Muscle of back (tissue), 11 donors: ENCODE data around the gene PCDHGA8. TPM values are rescaled to one million over a fixed set of nuclear protein-coding genes. Genes with fewer than 3 reads are reported as not detected.
"Not testable (repeated sequence)": the region's sequence is repeated elsewhere in the genome, so short reads cannot be mapped to it uniquely, and the experiment has no call there.

Experiments
- DNase-seq, 3 donors: peaks; one replicate each; pipeline versions ENCODE4 v3.0.0 to v3.0.0-alpha.2; 2013
- polyA plus RNA-seq, 10 donors: library from polyadenylated mRNA; unstranded; fragments of 120-200 nt; gene quantifications; one replicate each; pipeline ENCODE4 v1.2.1, GENCODE V29; 2013; ENCODE audit not compliant: insufficient read length in 10 of 10

The PCDHGA8 gene
- polyA plus RNA-seq, 10 donors: 0.43 to 0.83 (median 0.57) TPM

DNA sequence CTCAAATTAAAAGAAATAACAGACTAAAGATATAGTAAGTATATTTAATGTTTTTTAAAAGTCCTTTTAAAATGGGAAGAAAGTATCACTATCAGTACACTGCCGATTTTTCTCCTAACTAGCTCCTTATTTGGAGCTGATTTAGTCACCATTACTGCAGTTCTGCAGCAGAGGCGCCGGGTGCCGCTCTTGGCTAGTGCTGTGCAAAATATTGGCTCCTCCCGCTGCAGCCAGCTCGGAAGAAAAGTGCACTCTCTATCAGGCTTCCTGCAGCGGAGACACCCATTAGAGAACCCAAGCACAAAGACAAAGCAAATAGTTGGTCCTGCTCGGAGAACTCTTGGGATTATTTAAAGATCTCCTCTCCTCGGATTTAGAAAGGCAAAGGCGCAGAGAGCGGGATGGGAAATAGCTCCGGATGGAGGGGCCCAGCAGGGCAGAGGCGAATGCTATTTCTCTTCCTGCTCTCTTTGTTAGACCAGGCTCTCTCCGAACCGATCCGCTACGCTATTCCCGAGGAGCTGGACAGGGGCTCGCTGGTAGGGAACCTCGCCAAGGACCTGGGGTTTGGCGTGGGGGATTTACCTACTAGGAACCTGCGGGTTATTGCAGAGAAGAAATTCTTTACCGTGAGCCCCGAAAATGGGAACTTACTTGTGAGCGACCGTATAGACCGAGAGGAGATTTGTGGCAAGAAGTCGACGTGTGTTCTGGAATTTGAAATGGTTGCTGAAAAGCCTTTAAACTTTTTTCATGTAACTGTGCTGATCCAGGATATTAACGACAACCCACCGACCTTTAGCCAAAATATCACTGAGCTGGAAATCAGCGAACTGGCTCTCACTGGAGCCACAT is 22.2 kb upstream of the PCDHGA8 start, which contains the start of gene PCDHGB3:
PCDHGB3 (plus strand) TSS at position 249 of the 855 bp plus-strand sequence; CDS start at position 402, 153 bp downstream.
- DNase-seq: peak in 1 of 3 donors; percentile 17

DNA sequence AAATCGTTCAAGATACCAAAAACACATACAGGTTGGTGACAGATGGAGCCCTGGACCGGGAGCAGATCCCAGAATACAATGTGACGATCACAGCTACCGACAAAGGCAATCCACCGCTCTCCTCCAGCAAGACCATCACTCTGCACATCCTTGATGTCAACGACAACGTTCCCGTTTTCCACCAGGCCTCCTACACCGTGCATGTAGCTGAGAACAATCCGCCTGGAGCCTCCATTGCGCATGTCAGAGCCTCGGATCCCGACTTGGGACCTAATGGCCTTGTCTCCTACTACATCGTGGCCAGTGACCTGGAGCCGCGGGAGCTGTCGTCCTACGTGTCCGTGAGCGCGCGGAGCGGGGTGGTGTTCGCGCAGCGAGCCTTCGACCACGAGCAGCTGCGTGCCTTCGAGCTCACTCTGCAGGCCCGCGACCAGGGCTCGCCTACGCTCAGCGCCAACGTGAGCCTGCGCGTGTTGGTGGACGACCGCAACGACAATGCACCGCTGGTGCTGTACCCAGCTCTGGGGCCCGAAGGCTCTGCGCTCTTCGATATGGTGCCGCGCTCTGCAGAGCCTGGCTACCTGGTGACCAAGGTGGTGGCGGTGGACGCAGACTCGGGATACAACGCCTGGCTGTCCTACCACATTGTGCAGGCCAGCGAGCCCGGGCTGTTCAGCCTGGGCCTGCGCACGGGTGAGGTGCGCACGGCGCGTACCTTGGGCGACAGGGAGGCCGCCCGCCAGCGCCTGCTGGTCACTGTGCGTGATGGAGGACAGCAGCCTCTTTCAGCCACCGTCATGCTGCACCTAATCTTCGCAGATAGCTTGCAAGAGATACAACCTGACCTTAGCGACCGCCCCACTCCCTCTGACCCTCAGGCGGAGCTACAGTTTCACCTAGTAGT is 20.6 kb upstream of the PCDHGA8 start:
- DNase-seq: no peak

DNA sequence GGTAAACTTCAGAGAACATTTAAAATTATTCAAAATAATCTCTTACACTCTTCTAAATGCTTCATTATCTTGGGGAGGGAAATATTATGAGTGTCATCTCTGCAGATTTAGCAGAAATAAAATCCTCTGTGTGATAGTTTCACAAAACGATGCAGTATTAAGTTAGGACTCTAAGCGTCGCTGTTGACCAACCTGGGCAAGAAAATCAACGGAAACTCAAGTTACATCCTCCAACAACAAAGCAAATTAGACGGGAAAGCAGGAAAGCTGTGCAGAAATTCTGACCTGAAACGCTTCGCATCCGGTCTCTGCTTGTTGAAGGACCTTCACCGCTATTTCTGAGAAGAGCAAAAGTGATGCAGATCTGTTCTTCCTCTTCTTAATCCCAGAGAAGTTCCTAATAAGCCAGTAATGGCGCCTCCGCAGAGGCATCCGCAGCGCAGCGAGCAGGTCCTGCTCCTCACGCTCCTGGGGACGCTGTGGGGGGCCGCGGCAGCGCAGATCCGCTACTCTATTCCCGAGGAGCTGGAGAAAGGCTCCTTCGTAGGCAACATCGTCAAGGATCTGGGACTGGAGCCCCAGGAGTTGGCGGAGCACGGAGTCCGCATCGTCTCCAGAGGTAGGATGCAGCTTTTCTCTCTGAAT is 18.6 kb upstream of the PCDHGA8 start, which contains the start of gene PCDHGA6:
PCDHGA6 (plus strand) TSS at position 219 of the 645 bp plus-strand sequence; CDS start at position 412, 193 bp downstream.
- DNase-seq: peak in 1 of 3 donors; percentile 14

DNA sequence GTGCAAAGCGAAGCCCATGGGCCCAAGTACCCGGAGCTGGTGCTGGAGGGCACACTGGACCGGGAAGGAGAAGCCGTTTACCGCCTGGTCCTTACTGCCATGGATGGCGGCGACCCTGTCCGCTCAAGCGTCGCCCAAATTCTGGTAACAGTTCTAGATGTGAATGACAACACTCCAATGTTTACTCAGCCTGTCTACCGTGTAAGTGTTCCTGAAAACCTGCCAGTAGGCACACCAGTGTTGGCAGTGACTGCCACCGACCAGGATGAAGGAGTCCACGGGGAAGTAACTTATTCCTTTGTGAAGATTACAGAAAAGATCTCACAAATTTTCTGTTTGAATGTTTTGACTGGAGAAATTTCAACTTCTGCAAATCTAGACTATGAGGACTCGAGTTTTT is 17.8 kb upstream of the PCDHGA8 start:
- no peak for DNase-seq

DNA sequence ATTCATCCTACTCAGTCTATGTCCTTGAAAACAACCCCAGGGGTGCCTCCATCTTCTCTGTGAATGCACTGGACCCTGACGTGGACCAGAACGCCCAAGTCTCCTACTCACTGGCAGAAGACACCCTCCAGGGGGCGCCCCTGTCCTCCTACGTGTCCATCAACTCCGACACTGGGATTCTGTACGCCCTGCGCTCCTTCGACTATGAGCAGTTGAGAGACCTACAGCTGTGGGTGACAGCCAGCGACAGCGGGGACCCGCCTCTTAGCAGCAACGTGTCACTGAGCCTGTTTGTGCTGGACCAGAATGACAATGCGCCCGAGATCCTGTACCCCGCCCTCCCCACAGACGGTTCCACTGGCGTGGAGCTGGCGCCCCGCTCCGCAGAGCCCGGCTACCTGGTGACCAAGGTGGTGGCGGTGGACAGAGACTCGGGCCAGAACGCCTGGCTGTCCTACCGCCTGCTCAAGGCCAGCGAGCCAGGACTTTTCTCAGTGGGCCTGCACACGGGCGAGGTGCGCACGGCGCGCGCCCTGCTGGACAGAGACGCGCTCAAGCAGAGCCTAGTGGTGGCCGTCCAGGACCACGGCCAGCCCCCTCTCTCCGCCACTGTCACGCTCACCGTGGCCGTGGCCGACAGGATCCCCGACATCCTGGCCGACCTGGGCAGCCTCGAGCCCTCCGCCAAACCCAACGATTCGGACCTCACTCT is 16.8 kb upstream of the PCDHGA8 start:
- DNase-seq: not testable (repeated sequence)

DNA sequence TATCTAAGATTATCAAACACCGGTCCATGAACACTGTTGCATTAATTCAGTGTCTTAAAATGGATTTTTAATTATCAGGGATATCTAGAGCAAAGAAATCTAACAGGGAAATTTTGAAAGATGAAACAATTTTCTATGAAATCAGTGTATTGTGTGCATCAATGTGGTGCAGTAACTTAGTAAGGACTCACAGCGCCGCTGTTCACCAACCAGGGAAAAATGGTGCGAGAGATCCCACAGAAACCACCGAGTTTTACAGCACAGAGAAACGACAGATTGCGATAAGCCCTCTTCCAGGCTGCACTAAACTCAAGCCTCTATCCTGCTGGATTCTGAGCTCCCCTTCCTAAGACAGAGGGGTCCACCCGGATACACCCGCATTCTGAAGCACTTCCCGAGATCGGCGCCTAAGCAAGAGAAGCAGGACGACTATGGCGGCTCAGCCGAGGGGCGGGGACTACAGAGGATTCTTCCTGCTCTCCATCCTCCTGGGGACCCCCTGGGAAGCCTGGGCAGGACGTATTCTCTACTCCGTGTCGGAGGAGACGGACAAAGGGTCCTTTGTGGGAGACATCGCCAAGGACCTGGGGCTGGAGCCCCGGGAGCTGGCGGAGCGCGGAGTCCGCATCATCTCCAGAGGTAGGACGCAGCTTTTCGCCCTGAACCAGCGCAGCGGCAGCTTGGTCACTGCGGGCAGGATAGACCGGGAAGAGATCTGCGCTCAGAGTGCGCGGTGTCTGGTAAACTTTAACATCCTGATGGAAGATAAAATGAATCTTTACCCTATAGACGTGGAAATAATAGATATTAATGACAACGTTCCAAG is 9.8 kb upstream of the PCDHGA8 start, which contains the start of gene PCDHGA7:
PCDHGA7 (plus strand) TSS at position 274 of the 826 bp plus-strand sequence; CDS start at position 432, 158 bp downstream.
- no peak for DNase-seq

DNA sequence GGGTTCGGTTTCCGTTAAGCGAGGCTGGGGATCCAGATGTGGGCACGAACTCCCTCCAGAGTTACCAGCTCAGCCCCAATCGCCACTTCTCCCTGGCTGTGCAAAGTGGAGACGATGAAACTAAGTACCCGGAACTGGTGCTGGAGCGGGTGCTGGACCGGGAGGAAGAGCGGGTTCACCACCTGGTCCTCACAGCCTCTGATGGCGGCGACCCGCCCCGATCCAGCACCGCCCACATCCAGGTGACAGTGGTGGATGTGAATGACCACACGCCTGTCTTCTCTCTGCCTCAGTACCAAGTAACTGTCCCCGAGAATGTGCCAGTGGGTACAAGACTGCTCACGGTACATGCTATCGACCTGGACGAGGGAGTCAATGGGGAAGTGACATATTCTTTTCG is 9.1 kb upstream of the PCDHGA8 start:
- DNase-seq: no peak

DNA sequence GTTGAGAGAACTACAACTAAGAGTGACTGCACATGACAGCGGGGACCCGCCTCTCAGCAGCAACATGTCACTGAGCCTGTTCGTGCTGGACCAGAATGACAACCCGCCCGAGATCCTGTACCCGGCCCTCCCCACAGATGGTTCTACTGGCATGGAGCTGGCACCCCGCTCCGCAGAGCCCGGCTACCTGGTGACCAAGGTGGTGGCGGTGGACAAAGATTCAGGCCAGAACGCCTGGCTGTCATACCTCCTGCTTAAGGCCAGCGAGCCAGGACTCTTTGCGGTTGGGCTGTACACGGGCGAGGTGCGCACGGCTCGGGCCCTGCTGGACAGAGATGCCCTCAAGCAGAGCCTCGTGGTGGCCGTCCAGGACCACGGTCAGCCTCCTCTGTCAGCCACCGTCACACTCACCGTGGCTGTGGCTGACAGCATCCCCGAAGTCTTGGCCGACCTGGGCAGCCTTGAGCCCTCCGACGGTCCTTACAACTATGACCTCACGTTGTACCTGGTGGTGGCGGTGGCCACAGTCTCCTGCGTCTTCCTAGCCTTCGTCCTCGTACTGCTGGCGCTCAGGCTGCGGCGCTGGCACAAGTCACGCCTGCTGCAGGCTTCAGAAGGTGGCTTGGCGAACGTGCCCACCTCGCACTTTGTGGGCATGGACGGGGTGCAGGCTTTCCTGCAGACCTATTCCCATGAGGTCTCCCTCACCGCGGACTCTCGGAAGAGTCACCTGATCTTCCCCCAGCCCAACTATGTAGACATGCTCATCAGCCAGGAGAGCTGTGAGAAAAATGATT is 7.8 kb upstream of the PCDHGA8 start:
- no peak for DNase-seq

DNA sequence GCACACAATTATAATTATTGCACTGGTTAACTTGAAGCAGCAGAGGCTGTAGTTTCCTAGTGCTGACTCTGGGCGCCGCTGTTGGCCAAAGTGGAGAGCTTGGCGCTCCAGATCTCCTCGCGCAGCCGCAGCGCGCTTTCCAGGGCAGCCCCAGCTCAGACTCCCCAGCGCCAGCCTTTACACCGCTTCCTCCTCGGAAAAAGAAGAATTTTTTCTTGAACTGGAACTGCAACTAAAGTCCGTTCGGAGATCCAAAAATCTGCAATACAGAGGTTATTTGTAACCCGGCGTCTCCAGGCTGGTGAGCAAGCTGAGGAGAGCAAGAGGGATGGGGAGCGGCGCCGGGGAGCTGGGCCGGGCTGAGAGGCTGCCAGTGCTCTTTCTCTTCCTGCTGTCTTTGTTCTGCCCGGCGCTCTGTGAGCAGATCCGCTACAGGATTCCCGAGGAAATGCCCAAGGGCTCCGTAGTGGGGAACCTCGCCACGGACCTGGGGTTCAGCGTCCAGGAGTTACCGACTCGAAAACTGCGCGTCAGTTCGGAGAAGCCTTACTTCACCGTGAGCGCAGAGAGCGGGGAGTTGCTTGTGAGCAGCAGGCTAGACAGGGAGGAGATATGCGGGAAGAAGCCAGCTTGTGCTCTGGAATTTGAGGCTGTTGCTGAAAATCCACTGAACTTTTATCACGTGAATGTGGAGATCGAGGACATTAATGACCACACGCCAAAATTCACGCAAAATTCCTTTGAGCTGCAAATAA is 4.7 kb upstream of the PCDHGA8 start, which contains the start of gene PCDHGB4:
PCDHGB4 (plus strand) TSS at position 142 of the 755 bp plus-strand sequence; CDS start at position 329, 187 bp downstream.
- DNase-seq: not testable (repeated sequence)

DNA sequence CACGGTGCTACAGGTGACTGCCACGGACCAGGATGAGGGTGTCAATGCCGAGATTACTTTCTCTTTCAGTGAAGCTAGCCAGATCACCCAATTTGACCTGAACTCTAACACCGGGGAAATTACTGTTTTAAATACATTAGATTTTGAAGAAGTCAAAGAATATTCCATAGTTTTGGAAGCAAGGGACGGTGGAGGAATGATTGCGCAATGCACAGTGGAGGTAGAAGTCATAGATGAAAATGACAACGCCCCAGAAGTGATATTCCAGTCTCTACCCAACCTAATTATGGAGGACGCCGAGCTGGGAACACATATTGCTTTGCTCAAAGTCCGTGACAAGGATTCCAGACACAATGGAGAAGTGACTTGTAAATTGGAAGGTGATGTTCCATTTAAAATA is 3.8 kb upstream of the PCDHGA8 start:
- DNase-seq: no peak

DNA sequence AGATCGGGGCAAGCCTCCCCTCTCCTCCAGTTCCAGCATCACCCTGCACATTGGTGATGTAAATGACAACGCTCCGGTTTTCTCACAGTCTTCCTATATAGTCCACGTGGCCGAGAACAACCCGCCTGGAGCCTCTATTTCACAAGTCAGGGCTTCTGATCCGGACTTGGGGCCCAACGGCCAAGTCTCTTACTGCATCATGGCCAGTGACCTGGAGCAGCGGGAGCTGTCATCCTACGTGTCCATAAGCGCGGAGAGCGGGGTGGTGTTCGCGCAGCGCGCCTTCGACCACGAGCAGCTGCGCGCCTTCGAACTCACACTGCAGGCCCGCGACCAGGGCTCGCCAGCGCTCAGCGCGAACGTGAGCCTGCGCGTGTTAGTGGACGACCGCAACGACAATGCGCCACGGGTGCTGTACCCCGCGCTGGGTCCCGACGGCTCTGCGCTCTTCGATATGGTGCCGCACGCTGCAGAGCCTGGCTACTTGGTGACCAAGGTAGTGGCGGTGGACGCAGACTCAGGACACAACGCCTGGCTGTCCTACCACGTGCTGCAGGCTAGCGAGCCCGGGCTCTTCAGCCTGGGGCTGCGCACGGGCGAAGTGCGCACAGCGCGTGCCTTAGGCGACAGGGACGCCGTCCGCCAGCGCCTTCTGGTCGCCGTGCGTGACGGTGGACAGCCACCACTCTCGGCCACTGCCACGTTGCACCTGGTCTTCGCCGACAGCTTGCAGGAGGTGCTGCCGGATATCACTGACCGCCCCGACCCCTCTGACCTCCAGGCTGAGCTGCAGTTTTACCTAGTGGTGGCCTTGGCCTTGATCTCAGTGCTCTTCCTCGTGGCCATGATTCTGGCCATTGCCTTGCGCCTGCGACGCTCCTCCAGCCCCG is 3.0 kb upstream of the PCDHGA8 start:
- DNase-seq: no peak

DNA sequence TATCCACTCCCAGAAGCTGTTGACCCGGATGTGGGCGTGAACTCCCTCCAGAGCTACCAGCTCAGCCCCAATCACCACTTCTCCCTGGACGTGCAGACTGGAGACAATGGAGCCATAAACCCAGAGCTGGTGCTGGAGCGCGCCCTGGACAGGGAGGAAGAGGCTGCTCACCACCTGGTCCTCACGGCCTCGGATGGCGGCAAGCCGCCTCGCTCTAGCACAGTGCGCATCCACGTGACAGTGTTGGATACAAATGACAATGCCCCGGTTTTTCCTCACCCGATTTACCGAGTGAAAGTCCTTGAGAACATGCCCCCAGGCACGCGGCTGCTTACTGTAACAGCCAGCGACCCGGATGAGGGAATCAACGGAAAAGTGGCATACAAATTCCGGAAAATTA is 834 bp downstream of the PCDHGA8 start:
- no peak for DNase-seq

DNA sequence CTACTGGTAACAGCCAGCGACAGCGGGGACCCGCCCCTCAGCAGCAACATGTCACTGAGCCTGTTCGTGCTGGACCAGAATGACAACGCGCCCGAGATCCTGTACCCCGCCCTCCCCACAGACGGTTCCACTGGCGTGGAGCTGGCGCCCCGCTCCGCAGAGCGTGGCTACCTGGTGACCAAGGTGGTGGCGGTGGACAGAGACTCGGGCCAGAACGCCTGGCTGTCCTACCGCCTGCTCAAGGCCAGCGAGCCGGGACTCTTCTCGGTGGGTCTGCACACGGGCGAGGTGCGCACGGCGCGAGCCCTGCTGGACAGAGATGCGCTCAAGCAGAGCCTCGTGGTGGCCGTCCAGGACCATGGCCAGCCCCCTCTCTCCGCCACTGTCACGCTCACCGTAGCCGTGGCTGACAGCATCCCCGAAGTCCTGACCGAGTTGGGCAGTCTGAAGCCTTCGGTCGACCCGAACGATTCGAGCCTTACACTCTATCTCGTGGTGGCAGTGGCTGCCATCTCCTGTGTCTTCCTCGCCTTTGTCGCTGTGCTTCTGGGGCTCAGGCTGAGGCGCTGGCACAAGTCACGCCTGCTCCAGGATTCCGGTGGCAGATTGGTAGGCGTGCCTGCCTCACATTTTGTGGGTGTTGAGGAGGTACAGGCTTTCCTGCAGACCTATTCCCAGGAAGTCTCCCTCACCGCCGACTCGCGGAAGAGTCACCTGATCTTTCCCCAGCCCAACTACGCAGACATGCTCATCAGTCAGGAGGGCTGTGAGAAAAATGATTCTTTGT is 2.2 kb downstream of the PCDHGA8 start:
- DNase-seq: not testable (repeated sequence)

DNA sequence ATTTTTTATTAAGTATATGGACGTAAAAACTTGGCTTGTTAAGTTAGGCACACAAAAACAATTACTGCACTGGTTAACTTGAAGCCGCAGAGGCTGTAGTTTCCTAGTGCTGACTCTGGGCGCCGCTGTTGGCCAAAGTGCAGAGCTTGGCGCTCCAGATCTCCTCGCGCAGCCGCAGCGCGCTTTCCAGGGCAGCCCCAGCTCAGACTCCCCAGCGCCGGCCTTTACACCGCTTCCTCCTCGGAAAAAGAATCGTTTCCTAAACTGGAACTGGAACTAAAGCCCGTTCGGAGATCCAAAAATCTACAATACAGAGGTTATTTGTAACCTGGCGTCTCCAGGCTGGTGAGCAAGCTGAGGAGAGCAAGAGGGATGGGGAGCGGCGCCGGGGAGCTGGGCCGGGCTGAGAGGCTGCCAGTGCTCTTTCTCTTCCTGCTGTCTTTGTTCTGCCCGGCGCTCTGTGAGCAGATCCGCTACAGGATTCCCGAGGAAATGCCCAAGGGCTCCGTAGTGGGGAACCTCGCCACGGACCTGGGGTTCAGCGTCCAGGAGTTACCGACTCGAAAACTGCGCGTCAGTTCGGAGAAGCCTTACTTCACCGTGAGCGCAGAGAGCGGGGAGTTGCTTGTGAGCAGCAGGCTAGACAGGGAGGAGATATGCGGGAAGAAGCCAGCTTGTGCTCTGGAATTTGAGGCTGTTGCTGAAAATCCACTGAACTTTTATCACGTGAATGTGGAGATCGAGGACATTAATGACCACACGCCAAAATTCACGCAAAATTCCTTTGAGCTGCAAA is 5.5 kb downstream of the PCDHGA8 start, which contains the start of gene PCDHGB5:
PCDHGB5 (plus strand) TSS at position 192 of the 796 bp plus-strand sequence; CDS start at position 373, 181 bp downstream.
- peak in 1 of 3 donors; percentile 24 for DNase-seq

DNA sequence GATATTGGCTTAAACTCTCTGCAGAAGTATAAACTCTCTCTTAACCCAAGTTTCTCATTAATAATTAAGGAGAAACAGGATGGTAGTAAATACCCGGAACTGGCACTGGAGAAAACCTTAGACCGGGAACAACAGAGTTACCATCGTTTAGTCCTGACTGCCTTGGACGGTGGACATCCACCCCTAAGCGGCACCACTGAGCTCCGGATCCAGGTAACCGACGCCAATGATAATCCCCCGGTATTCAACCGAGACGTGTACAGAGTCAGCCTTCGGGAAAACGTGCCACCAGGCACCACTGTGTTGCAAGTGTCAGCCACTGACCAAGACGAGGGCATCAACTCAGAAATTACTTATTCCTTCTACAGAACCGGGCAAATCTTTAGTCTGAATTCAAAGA is 6.2 kb downstream of the PCDHGA8 start:
- DNase-seq: no peak
